GM10248 (cell line): ENCODE data around the gene ECSIT.

Experiments
- CTCF ChIA-PET: fragments of 300-600 bp; sonication (Branson Sonifier 250); formaldehyde crosslinking; extraction: SDS; loops from one replicate; lab custom pipeline; 2021; ENCODE audit warnings: antibody characterized with exemption; lab: Yijun Ruan, JAX
- POLR2A ChIA-PET: fragments of 350-650 bp; sonication (Branson Sonifier 250); formaldehyde crosslinking; extraction: SDS; loops from one replicate; lab custom pipeline; 2020; ENCODE audit warnings: antibody characterized with exemption; lab: Yijun Ruan, JAX
- DNase-seq: peaks from one replicate; pipeline ENCODE4 v3.0.0; 2012; ENCODE audit errors: extremely low spot score
- CTCF ChIP-seq: IDR thresholded peaks from 2 replicates; pipeline ENCODE4 v1.5.1; 2012; ENCODE audit warnings: mild to moderate bottlenecking, low read depth; ENCODE audit errors: extremely low read depth, missing control alignments, control extremely low read depth

Gene ECSIT

GRCh38 chr19:11495481-11495880 lies 33.5 kb downstream of the ECSIT start:
- ChIA-PET CTCF (interaction anchor here (1.0 to 2.2 kb wide), 5 partner anchors 10 to 118 kb away, joined by 4 to 8 read pairs (median 5); no protein-coding TSS in a partner anchor), POLR2A (interaction anchor here (1.0 kb wide), 1 partner anchor 91 kb away, joined by 3 read pairs; no protein-coding TSS in a partner anchor)
- TF ChIP-seq CTCF, result no peak
- no peak for DNase-seq

- CTCF ChIA-PET, result interaction anchor here (0.9 to 4.9 kb wide), 7 partner anchors 10 to 97 kb away, joined by 3 to 24 read pairs (median 5); no protein-coding TSS in a partner anchor
- no peak for DNase-seq
- TF ChIP-seq CTCF, result no peak
- POLR2A ChIA-PET, result interaction anchor here (1.0 kb wide), 1 partner anchor 92 kb away, joined by 3 read pairs; no protein-coding TSS in a partner anchor
Measured at GRCh38 chr19:11494634-11495285, 34.2 kb downstream of the ECSIT start.

- ChIA-PET POLR2A (no interaction called here), CTCF (interaction anchor here (1.5 kb wide), 1 partner anchor 15 kb away, joined by 4 read pairs; no protein-coding TSS in a partner anchor)
- TF ChIP-seq CTCF, result no peak
- DNase-seq, result no peak
Measured at GRCh38 chr19:11489378-11489777, 39.6 kb downstream of the ECSIT start.

GRCh38 chr19:11486661-11487503 lies 42.1 kb downstream of the ECSIT start:
- POLR2A ChIA-PET, result no interaction called here
- DNase-seq, result no peak
- CTCF ChIA-PET, result interaction anchor here (2.2 kb wide), 1 partner anchor 104 kb away, joined by 6 read pairs; no protein-coding TSS in a partner anchor
- TF ChIP-seq CTCF, result no peak

GRCh38 chr19:11485245-11485837 lies 43.6 kb downstream of the ECSIT start:
- POLR2A ChIA-PET, result interaction anchor here (0.5 to 0.6 kb wide), 2 partner anchors 22 to 29 kb away, joined by 3 to 4 read pairs; no protein-coding TSS in a partner anchor

More at GRCh38 chr19:11485245-11485837, 43.6 kb downstream of the ECSIT start:
- TF ChIP-seq CTCF, result no peak
- DNase-seq, result no peak
- CTCF ChIA-PET, result interaction anchor here (0.9 to 3.9 kb wide), 7 partner anchors 10 to 194 kb away, joined by 3 to 20 read pairs (median 5); no protein-coding TSS in a partner anchor
